Measurements from ENCODE around the gene TFDP1. TPM values are rescaled to one million over a fixed set of nuclear protein-coding genes. Genes with fewer than 3 reads are reported as not detected.

TFDP1 gene
- total RNA-seq, 1 experiment from 2014 or later: 140 TPM

GRCh38 chr13:113550453-113550852, 34.1 kb upstream of the TFDP1 start:
- no TSS peak for BruUV-seq (replicated peaks)
- DNase-seq: no peak

GRCh38 chr13:113551081-113552000, 33.2 kb upstream of the TFDP1 start:
- Mint-ChIP-seq H3K36me3 (ENCODE audit: insufficient read depth, unreplicated experiment) (peaks cover 42% of the 10 kb centered on the region), H3K4me1 (ENCODE audit: low read depth, unreplicated experiment) (no peaks in the 10 kb centered on the region), H3K27ac (ENCODE audit: unreplicated experiment) (no peak overlapping the region), H3K27me3 (ENCODE audit: insufficient read depth, unreplicated experiment) (no peaks in the 10 kb centered on the region), H3K4me3 (ENCODE audit: unreplicated experiment) (no peak overlapping the region), H3K9me3 (ENCODE audit: unreplicated experiment) (no peaks in the 10 kb centered on the region)
- Histone ChIP-seq H3K4me1 (no peaks in the 10 kb centered on the region), H3K9me3 (no peaks in the 10 kb centered on the region), H3K4me3 (ENCODE audit: low read depth, low read length) (no peak overlapping the region), H3K27me3 (replicated peaks; ENCODE audit: control insufficient read depth, insufficient read depth, low read length) (no peaks in the 10 kb centered on the region), H3K36me3 (ENCODE audit: control insufficient read depth, insufficient read depth, low read length) (no peaks in the 10 kb centered on the region)
- intact Hi-C loops (cut with micrococcal nuclease; ENCODE audit: unreplicated experiment): no loop called here
- no peak for TF ChIP-seq CTCF (IDR thresholded peaks at IDR 0.05; ENCODE audit: insufficient read depth in 1 of 2, low read depth in 1 of 2, low read length in 1 of 2, severe bottlenecking in 1 of 2, unreplicated experiment in 1 of 2)
- ChIA-PET CTCF (no interaction called here), POLR2A (no interaction called here)
- DNase-seq: no peak
- BruUV-seq (replicated peaks): no TSS peak

More at GRCh38 chr13:113550453-113550852, 34.1 kb upstream of the TFDP1 start:
- H3K4me3 ChIP-seq (ENCODE audit: low read depth, low read length): no peak overlapping the region
- H3K36me3 ChIP-seq (ENCODE audit: control insufficient read depth, insufficient read depth, low read length): no peaks in the 10 kb centered on the region
- no peak overlapping the region for H3K4me3 Mint-ChIP-seq (ENCODE audit: unreplicated experiment)
- no peak for TF ChIP-seq CTCF (IDR thresholded peaks at IDR 0.05; ENCODE audit: insufficient read depth in 1 of 2, low read depth in 1 of 2, low read length in 1 of 2, severe bottlenecking in 1 of 2, unreplicated experiment in 1 of 2)
- intact Hi-C loops (cut with micrococcal nuclease; ENCODE audit: unreplicated experiment): no loop called here
- peaks cover 2% of the 10 kb centered on the region; the same call in 1 of the 2 replicates for H3K4me1 ChIP-seq
- H3K27me3 ChIP-seq (replicated peaks; ENCODE audit: control insufficient read depth, insufficient read depth, low read length): no peaks in the 10 kb centered on the region
- no peak overlapping the region for H3K27ac Mint-ChIP-seq (ENCODE audit: unreplicated experiment)
- POLR2A ChIA-PET: no interaction called here
- CTCF ChIA-PET: no interaction called here
- H3K36me3 Mint-ChIP-seq (ENCODE audit: insufficient read depth, unreplicated experiment): peaks cover 41% of the 10 kb centered on the region
- no peaks in the 10 kb centered on the region for H3K27me3 Mint-ChIP-seq (ENCODE audit: insufficient read depth, unreplicated experiment)
- H3K4me1 Mint-ChIP-seq (ENCODE audit: low read depth, unreplicated experiment): no peaks in the 10 kb centered on the region
- H3K9me3 Mint-ChIP-seq (ENCODE audit: unreplicated experiment): no peaks in the 10 kb centered on the region
- no peaks in the 10 kb centered on the region for H3K9me3 ChIP-seq

GRCh38 chr13:113552079-113552478, 32.5 kb upstream of the TFDP1 start:
- no peak overlapping the region for H3K4me3 ChIP-seq (ENCODE audit: low read depth, low read length)
- H3K27me3 Mint-ChIP-seq (ENCODE audit: insufficient read depth, unreplicated experiment): no peaks in the 10 kb centered on the region
- no TSS peak for BruUV-seq (replicated peaks)
- TF ChIP-seq CTCF (IDR thresholded peaks at IDR 0.05; ENCODE audit: insufficient read depth in 1 of 2, low read depth in 1 of 2, low read length in 1 of 2, severe bottlenecking in 1 of 2, unreplicated experiment in 1 of 2): no peak
- H3K36me3 ChIP-seq (ENCODE audit: control insufficient read depth, insufficient read depth, low read length): no peaks in the 10 kb centered on the region
- H3K9me3 ChIP-seq: no peaks in the 10 kb centered on the region
- intact Hi-C loops (cut with micrococcal nuclease; ENCODE audit: unreplicated experiment): no loop called here
- H3K9me3 Mint-ChIP-seq (ENCODE audit: unreplicated experiment): no peaks in the 10 kb centered on the region
- no peaks in the 10 kb centered on the region for H3K27me3 ChIP-seq (replicated peaks; ENCODE audit: control insufficient read depth, insufficient read depth, low read length)
- CTCF ChIA-PET: no interaction called here
- DNase-seq: no peak
- H3K36me3 Mint-ChIP-seq (ENCODE audit: insufficient read depth, unreplicated experiment): peaks cover 42% of the 10 kb centered on the region
- no peaks in the 10 kb centered on the region for H3K4me1 Mint-ChIP-seq (ENCODE audit: low read depth, unreplicated experiment)
- no peaks in the 10 kb centered on the region for H3K4me1 ChIP-seq
- POLR2A ChIA-PET: no interaction called here
- H3K27ac Mint-ChIP-seq (ENCODE audit: unreplicated experiment): no peak overlapping the region
- H3K4me3 Mint-ChIP-seq (ENCODE audit: unreplicated experiment): no peak overlapping the region

All from Caco-2 (cell line).